Adrenal gland (tissue), 12 donors: ENCODE results near the gene PTPRF. TPM values are rescaled to one million over a fixed set of nuclear protein-coding genes. Genes with fewer than 3 reads are reported as not detected.

Experiments
- DNase-seq, 7 donors: peaks; one replicate each; pipeline ENCODE4 v3.0.0-alpha.2; 2019 to 2020
- H3K27ac ChIP-seq, 5 donors: fragments of 200-600 bp; sonication (generic) in 4 of 5; 1 replicate in 3 of 5; 2 replicates in 2 of 5; pipeline versions ENCODE4 v1.5.1 to v1.8.0; 2016 to 2020; ENCODE audit warnings: mild to moderate bottlenecking in 1 of 5
- H3K27me3 ChIP-seq: fragments of 200-600 bp; 2 replicates; pipeline ENCODE4 v1.8.0; 2021
- H3K36me3 ChIP-seq, 2 donors: fragments of 200-600 bp; replicated peaks in 1 of 2; 1 replicate in 1 of 2; 2 replicates in 1 of 2; pipeline versions ENCODE4 v1.5.1 to v1.8.0; 2018 to 2022
- H3K4me1 ChIP-seq, 2 donors: fragments of 200-600 bp; replicated peaks in 1 of 2; 1 replicate in 1 of 2; 2 replicates in 1 of 2; pipeline versions ENCODE4 v1.5.1 to v1.8.0; 2018 to 2021
- H3K4me3 ChIP-seq, 4 donors: fragments of 200-600 bp; sonication (generic) in 3 of 4; one replicate each; pipeline ENCODE4 v1.5.1; 2016 to 2018
- H3K9me3 ChIP-seq, 3 donors: fragments of 200-600 bp; sonication (generic) in 1 of 3; replicated peaks in 1 of 3; 1 replicate in 2 of 3; 2 replicates in 1 of 3; pipeline versions ENCODE4 v1.5.1 to v1.8.0; 2016 to 2021
- CTCF ChIP-seq, 6 experiments: fragments of 450-650 bp in 4 of 6; fragments of 200-600 bp in 2 of 6; sonication (generic) in 1 of 6; IDR thresholded peaks; 1 replicate in 5 of 6; 2 replicates in 1 of 6; pipeline versions ENCODE4 v1.5.1 to v1.8.0; 2016 to 2021; ENCODE audit warnings: antibody characterized with exemption in 6 of 6, mild to moderate bottlenecking in 2 of 6, moderate library complexity in 1 of 6
- POLR2A ChIP-seq, 2 donors: fragments of 450-650 bp; IDR thresholded peaks; one replicate each; pipeline ENCODE4 v1.6.1; 2017; ENCODE audit warnings: antibody characterized with exemption in 2 of 2, mild to moderate bottlenecking in 2 of 2, moderate library complexity in 1 of 2
- WGBS, 4 donors: extraction: QIAGEN DNeasy Blood & Tissue Kit in 2 of 4; methylation state at CpG; one replicate each; pipeline versions ENCODE4 v1.1.5 to v1.1.7; 2013 to 2017; 5-methylcytosine and 5-hydroxymethylcytosine counted together
- intact Hi-C, 2 donors: fragments of 100-400 bp; cut with DNase I; formaldehyde crosslinking; loops; one replicate each; pipeline versions ENCODE4 v1.14.1 to v1.15.0; 2022 to 2023
- polyA plus RNA-seq, 3 donors: library from polyadenylated mRNA; stranded (reverse); fragments of 200-250 nt in 2 of 3; fragments of 350-450 nt in 1 of 3; fragmentation: Illumina TruSeq in 1 of 3; extraction: RNeasy Lipid Tissue Mini Kit (QIAGEN cat#74804) in 1 of 3; gene quantifications; one replicate each; pipeline ENCODE4 v1.2.3, GENCODE V29; 2013 to 2014
- total RNA-seq, 9 donors: library from RNA; depleted of rRNA in 4 of 9; stranded (reverse); fragments of >200 nt in 4 of 9; fragments of 120-200 nt in 1 of 9; fragmentation: NEBNext Ultra II Directional in 1 of 9; extraction: Animal tissue kit (Norgen Biotek cat#: 25700) in 1 of 9; gene quantifications; one replicate each; pipeline versions ENCODE4 v1.1.0 to v1.2.4, GENCODE V29; 2013 to 2023
- donor health status: healthy with polysubstance abuse.
- donor health status: Bipolar disorder and iron deficiency.
- donor health status: DM: yes; HTN: yes; CAD: no.
- donor health status: DM: no; HTN: no; CAD: no.
- donor health status: DM: no; HTN: no; CAD: no.
- donor health status: DM: yes; HTN: yes; CAD: no.

PTPRF gene
- total and polyA plus RNA-seq, 12 donors, result 9.2 to 92.0 (median 30.1) TPM

GRCh38 chr1:43587594-43587993, 56.9 kb downstream of the PTPRF start:
- Histone ChIP-seq H3K36me3 (no peaks in the 10 kb centered on the region), H3K27me3 (no peaks in the 10 kb centered on the region), H3K9me3 (no peaks in the 10 kb centered on the region), H3K27ac (no peak overlapping the region), H3K4me1 (no peaks in the 10 kb centered on the region), H3K4me3 (no peak overlapping the region)
- TF ChIP-seq CTCF (IDR thresholded peaks at IDR 0.05) (no peak), POLR2A (IDR thresholded peaks at IDR 0.05) (no peak)
- WGBS, 4 donors, result 87 to 100% (median 90%) methylated on average over 3 to 9 of the region's 9 CpGs
- intact Hi-C loops, result no loop called here
- DNase-seq, result no peak

- peaks cover 0 to 5% of the 10 kb centered on the region in 2 donors for H3K36me3 ChIP-seq
Observed at GRCh38 chr1:43588592-43588991, 57.9 kb downstream of the PTPRF start.

GRCh38 chr1:43590388-43590925, 59.8 kb downstream of the PTPRF start:
- H3K36me3 ChIP-seq, result peaks cover 0 to 5% of the 10 kb centered on the region in 2 donors
- no peak overlapping the region for H3K27ac ChIP-seq
- WGBS, 4 donors, result 57 to 100% (median 71%) methylated on average over 1 of the region's 1 CpG
- no peak overlapping the region for H3K4me3 ChIP-seq
- no peaks in the 10 kb centered on the region for H3K4me1 ChIP-seq
- TF ChIP-seq POLR2A (IDR thresholded peaks at IDR 0.05), result no peak
- TF ChIP-seq CTCF (IDR thresholded peaks at IDR 0.05), result no peak
- H3K9me3 ChIP-seq, result no peaks in the 10 kb centered on the region
- no peaks in the 10 kb centered on the region for H3K27me3 ChIP-seq
- no peak for DNase-seq
- intact Hi-C loops, result no loop called here

More at GRCh38 chr1:43588592-43588991, 57.9 kb downstream of the PTPRF start:
- H3K9me3 ChIP-seq, result no peaks in the 10 kb centered on the region
- WGBS, 4 donors, result 94 to 96% (median 95%) methylated on average over 12 to 18 of the region's 18 CpGs
- DNase-seq, result no peak
- no peaks in the 10 kb centered on the region for H3K27me3 ChIP-seq
- intact Hi-C loops, result no loop called here
- H3K27ac ChIP-seq, result no peak overlapping the region
- no peaks in the 10 kb centered on the region for H3K4me1 ChIP-seq
- no peak overlapping the region for H3K4me3 ChIP-seq
- TF ChIP-seq POLR2A (IDR thresholded peaks at IDR 0.05), result no peak

GRCh38 chr1:43591181-43591580, 60.5 kb downstream of the PTPRF start:
- no peak overlapping the region for H3K27ac ChIP-seq
- H3K36me3 ChIP-seq, result peaks cover 0 to 5% of the 10 kb centered on the region in 2 donors
- no peak overlapping the region for H3K4me3 ChIP-seq
- TF ChIP-seq CTCF (IDR thresholded peaks at IDR 0.05), result no peak
- TF ChIP-seq POLR2A (IDR thresholded peaks at IDR 0.05), result no peak
- 96 to 98% (median 97%) methylated on average over 19 to 39 of the region's 39 CpGs for WGBS, 4 donors
- intact Hi-C loops, result no loop called here
- DNase-seq, result no peak
- no peaks in the 10 kb centered on the region for H3K9me3 ChIP-seq
- no peaks in the 10 kb centered on the region for H3K4me1 ChIP-seq
- H3K27me3 ChIP-seq, result no peaks in the 10 kb centered on the region

- Histone ChIP-seq H3K9me3 (no peaks in the 10 kb centered on the region), H3K27me3 (no peaks in the 10 kb centered on the region), H3K36me3 (peaks cover 0 to 5% of the 10 kb centered on the region in 2 donors), H3K4me1 (no peaks in the 10 kb centered on the region), H3K4me3 (no peak overlapping the region), H3K27ac (no peak overlapping the region)
- no peak for TF ChIP-seq POLR2A (IDR thresholded peaks at IDR 0.05)
- no peak for TF ChIP-seq CTCF (IDR thresholded peaks at IDR 0.05)
- 87 to 94% (median 92%) methylated on average over 8 to 11 of the region's 11 CpGs for WGBS, 4 donors
- DNase-seq, result no peak
- intact Hi-C loops, result no loop called here
Observed at GRCh38 chr1:43592051-43592665, 61.5 kb downstream of the PTPRF start.
